HepG2 (cell line): ENCODE measurements around the gene SMIM13. TPM values are rescaled to one million over a fixed set of nuclear protein-coding genes. Genes with fewer than 3 reads are reported as not detected.

Experiments used
- CBX5 ChIP-seq: sonication (generic); formaldehyde crosslinking; IDR thresholded peaks from 2 replicates; pipeline ENCODE4 v1.4.0; 2020; ENCODE audit warnings: missing genetic modification reagents, borderline replicate concordance
- CREB1 ChIP-seq, 2 experiments: fragments of 450-650 bp in 1 of 2; IDR thresholded peaks; 2 replicates each; pipeline ENCODE4 v1.6.1; 2016 to 2017; ENCODE audit warnings: control low read depth in 1 of 2, mild to moderate bottlenecking in 1 of 2, missing compliant biosample characterization in 1 of 2, missing genetic modification characterization in 1 of 2
- FOSL2 ChIP-seq: sonication (generic); formaldehyde crosslinking; IDR thresholded peaks from 2 replicates; pipeline ENCODE4 v1.4.0; 2020; ENCODE audit warnings: missing genetic modification reagents
- FOXP4 ChIP-seq: sonication (generic); formaldehyde crosslinking; IDR thresholded peaks from 2 replicates; pipeline ENCODE4 v1.4.0; 2020; ENCODE audit warnings: missing genetic modification reagents
- HMGXB4 ChIP-seq, 2 experiments: sonication (generic) in 1 of 2; formaldehyde crosslinking in 1 of 2; IDR thresholded peaks; 2 replicates each; pipeline versions ENCODE4 v1.4.0 to v1.6.1; 2018 to 2020; ENCODE audit warnings: missing genetic modification reagents in 2 of 2, borderline replicate concordance in 1 of 2, low read depth in 1 of 2, mild to moderate bottlenecking in 1 of 2, missing biosample characterization in 1 of 2
- KAT7 ChIP-seq: IDR thresholded peaks from 2 replicates; pipeline ENCODE4 v1.6.1; 2018; ENCODE audit warnings: borderline replicate concordance, missing compliant biosample characterization
- MAFK ChIP-seq, 2 experiments: IDR thresholded peaks in 1 of 2; conservative IDR thresholded peaks in 1 of 2; 2 replicates each; pipeline ENCODE4 v1.6.1; 2011; ENCODE audit warnings: improper control_type of control experiment in 2 of 2, low read length in 2 of 2
- NFKB2 ChIP-seq: sonication (generic); formaldehyde crosslinking; IDR thresholded peaks from 2 replicates; pipeline ENCODE4 v1.4.0; 2020; ENCODE audit warnings: missing genetic modification reagents, borderline replicate concordance
- NPAS2 ChIP-seq: sonication (generic); formaldehyde crosslinking; IDR thresholded peaks from 2 replicates; pipeline ENCODE4 v1.8.0; 2022; ENCODE audit warnings: mild to moderate bottlenecking, missing genetic modification reagents, borderline replicate concordance
- NR2F6 ChIP-seq, 2 experiments: IDR thresholded peaks; 2 replicates each; pipeline ENCODE4 v1.6.1; 2016; ENCODE audit warnings: antibody characterized with exemption in 1 of 2, mild to moderate bottlenecking in 1 of 2
- PHF5A ChIP-seq: IDR thresholded peaks from one replicate; pipeline ENCODE4 v1.6.1; 2018; ENCODE audit warnings: low read depth, missing genetic modification reagents; ENCODE audit not compliant: unreplicated experiment
- SMAD3 ChIP-seq: sonication (generic); formaldehyde crosslinking; IDR thresholded peaks from 2 replicates; pipeline ENCODE4 v1.4.0; 2020; ENCODE audit warnings: missing genetic modification reagents
- THAP11 ChIP-seq: IDR thresholded peaks from 2 replicates; pipeline ENCODE4 v1.6.1; 2016; ENCODE audit warnings: missing biosample characterization, missing genetic modification reagents
- ZFP1 ChIP-seq: IDR thresholded peaks from 2 replicates; pipeline ENCODE4 v1.6.1; 2016
- ZSCAN31 ChIP-seq: sonication (generic); formaldehyde crosslinking; IDR thresholded peaks from 2 replicates; pipeline ENCODE4 v1.5.0; 2020; ENCODE audit warnings: low read depth, mild to moderate bottlenecking, missing genetic modification reagents
- polyA plus RNA-seq, 8 experiments: library from polyadenylated mRNA; depleted of rRNA in 3 of 8; stranded (reverse) in 7 of 8; unstranded in 1 of 8; fragments of >200 nt; fragmentation: Illumina TruSeq in 4 of 8; extraction: Trizol in 4 of 8; gene quantifications; 2 replicates each; pipeline versions ENCODE4 v1.2.1 to v1.2.3, GENCODE V29; 2011 to 2016; ENCODE audit warnings: low read depth in 4 of 8, missing spikeins in 1 of 8, mixed read lengths in 1 of 8; ENCODE audit not compliant: insufficient read depth in 1 of 8
- total RNA-seq, 5 experiments: library from RNA; depleted of rRNA; stranded (reverse); fragments of >200 nt; fragmentation: Illumina TruSeq; extraction: Trizol; gene quantifications; 2 replicates each; pipeline ENCODE4 v1.2.3, GENCODE V29; 2016; ENCODE audit warnings: low read depth in 1 of 5
- TF ChIP-seq, protein P1 (sequence below): sonication (generic); formaldehyde crosslinking; IDR thresholded peaks from 2 replicates; pipeline ENCODE4 v1.9.0; 2022; ENCODE audit warnings: missing genetic modification reagents, mild to moderate bottlenecking, borderline replicate concordance
- TF ChIP-seq, protein P2 (sequence below): sonication (generic); formaldehyde crosslinking; IDR thresholded peaks from 2 replicates; pipeline ENCODE4 v1.5.0; 2020; ENCODE audit warnings: mild to moderate bottlenecking, missing genetic modification reagents, moderate library complexity
- TF ChIP-seq, protein P3 (sequence below): sonication (generic); formaldehyde crosslinking; IDR thresholded peaks from 2 replicates; pipeline ENCODE4 v1.4.0; 2020; ENCODE audit warnings: missing genetic modification reagents

Gene SMIM13
- total and polyA plus RNA-seq, 2 of the 13 experiments (the other 11 are each of a cell fraction or from before 2014, with no cell fraction given) = 2.7 to 10.2 TPM

DNA sequence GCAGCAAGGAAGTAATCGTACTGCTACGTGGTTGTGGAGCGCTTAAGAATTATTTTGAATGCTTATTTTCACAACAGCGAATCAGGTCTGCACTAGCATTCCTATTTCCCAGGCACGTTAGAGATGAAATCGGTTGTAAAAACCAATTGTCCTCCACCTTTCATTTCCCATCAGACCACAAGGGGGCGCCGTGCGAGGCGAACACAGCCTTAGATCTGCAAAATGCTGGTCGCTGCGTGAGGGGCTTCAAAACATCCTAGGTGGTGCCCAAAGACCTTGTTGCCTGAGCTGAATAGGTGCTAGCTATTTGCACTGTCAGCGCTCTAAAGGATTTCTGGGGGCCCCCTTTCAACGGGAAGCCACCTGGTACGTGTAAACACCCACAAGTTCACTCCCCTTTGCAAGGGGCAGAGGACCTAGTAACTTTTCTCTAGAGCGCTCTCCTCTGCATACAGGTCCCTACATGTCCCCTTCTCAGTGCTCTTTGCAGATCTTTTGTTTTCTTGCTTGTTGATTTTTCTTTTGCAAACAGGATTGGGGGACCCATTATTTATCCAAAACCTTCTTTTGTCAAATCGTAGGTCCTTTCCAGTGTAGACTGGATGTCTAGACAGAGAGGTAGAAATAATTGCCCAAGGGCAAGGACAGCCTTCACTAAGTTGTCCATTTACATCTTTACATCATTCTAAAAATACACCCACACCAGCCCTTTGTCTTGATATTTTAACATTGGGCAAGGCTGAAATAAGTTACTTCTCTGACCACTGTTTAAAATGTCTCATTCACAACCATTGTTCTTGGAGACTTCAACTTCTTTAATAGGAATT lies 79.1 kb downstream of the SMIM13 start (continued):
- TF ChIP-seq NR2F6 (IDR thresholded peaks at IDR 0.05) (no peak), NR2F6 (CRISPR knock-in tag; IDR thresholded peaks at IDR 0.05) (0 out of 2 replicates have a peak, but pooled peaks have one; percentile 14), HMGXB4 (CRISPR knock-in tag; IDR thresholded peaks at IDR 0.05; ENCODE audit: borderline replicate concordance in 1 of 2, low read depth in 1 of 2) (peak; percentile 75 to 78; a peak in 2 of 4 replicates), NPAS2 (CRISPR knock-in tag) (no peak), FOXP4 (CRISPR knock-in tag) (0 out of 2 replicates have a peak, but pooled peaks have one; percentile 19), ZSCAN31 (CRISPR knock-in tag) (0 out of 2 replicates have a peak, but pooled peaks have one; percentile 50), NFKB2 (peak; percentile 52; the same call in 1 of the 2 replicates), CREB1 (IDR thresholded peaks at IDR 0.05) (no peak), CREB1 (CRISPR knock-in tag; IDR thresholded peaks at IDR 0.05) (no peak), PHF5A (CRISPR knock-in tag) (no peak), THAP11 (CRISPR knock-in tag) (0 out of 2 replicates have a peak, but pooled peaks have one; percentile 31), MAFK (conservative IDR thresholded peaks at IDR 0.05 in 1 of 2, IDR thresholded peaks at IDR 0.05 in 1 of 2; ENCODE audit: low read length in 2 of 2) (peak; percentile 63 to 70), FOSL2 (CRISPR knock-in tag) (peak; percentile 68; the same call in 1 of the 2 replicates), CBX5 (CRISPR knock-in tag) (0 out of 2 replicates have a peak, but pooled peaks have one; percentile 22), SMAD3 (CRISPR knock-in tag) (peak; percentile 73), KAT7 (CRISPR knock-in tag) (peak; percentile 86), ZFP1 (peak; percentile 52; the same call in 1 of the 2 replicates)
- TF ChIP-seq, protein P1, sequence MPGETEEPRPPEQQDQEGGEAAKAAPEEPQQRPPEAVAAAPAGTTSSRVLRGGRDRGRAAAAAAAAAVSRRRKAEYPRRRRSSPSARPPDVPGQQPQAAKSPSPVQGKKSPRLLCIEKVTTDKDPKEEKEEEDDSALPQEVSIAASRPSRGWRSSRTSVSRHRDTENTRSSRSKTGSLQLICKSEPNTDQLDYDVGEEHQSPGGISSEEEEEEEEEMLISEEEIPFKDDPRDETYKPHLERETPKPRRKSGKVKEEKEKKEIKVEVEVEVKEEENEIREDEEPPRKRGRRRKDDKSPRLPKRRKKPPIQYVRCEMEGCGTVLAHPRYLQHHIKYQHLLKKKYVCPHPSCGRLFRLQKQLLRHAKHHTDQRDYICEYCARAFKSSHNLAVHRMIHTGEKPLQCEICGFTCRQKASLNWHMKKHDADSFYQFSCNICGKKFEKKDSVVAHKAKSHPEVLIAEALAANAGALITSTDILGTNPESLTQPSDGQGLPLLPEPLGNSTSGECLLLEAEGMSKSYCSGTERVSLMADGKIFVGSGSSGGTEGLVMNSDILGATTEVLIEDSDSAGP (CRISPR knock-in tag) = peak; percentile 39; the same call in 1 of the 2 replicates
- TF ChIP-seq, protein P2, sequence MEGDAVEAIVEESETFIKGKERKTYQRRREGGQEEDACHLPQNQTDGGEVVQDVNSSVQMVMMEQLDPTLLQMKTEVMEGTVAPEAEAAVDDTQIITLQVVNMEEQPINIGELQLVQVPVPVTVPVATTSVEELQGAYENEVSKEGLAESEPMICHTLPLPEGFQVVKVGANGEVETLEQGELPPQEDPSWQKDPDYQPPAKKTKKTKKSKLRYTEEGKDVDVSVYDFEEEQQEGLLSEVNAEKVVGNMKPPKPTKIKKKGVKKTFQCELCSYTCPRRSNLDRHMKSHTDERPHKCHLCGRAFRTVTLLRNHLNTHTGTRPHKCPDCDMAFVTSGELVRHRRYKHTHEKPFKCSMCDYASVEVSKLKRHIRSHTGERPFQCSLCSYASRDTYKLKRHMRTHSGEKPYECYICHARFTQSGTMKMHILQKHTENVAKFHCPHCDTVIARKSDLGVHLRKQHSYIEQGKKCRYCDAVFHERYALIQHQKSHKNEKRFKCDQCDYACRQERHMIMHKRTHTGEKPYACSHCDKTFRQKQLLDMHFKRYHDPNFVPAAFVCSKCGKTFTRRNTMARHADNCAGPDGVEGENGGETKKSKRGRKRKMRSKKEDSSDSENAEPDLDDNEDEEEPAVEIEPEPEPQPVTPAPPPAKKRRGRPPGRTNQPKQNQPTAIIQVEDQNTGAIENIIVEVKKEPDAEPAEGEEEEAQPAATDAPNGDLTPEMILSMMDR (CRISPR knock-in tag) = peak; percentile 96
- TF ChIP-seq, protein P3, sequence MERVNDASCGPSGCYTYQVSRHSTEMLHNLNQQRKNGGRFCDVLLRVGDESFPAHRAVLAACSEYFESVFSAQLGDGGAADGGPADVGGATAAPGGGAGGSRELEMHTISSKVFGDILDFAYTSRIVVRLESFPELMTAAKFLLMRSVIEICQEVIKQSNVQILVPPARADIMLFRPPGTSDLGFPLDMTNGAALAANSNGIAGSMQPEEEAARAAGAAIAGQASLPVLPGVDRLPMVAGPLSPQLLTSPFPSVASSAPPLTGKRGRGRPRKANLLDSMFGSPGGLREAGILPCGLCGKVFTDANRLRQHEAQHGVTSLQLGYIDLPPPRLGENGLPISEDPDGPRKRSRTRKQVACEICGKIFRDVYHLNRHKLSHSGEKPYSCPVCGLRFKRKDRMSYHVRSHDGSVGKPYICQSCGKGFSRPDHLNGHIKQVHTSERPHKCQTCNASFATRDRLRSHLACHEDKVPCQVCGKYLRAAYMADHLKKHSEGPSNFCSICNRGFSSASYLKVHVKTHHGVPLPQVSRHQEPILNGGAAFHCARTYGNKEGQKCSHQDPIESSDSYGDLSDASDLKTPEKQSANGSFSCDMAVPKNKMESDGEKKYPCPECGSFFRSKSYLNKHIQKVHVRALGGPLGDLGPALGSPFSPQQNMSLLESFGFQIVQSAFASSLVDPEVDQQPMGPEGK = peak; percentile 31; the same call in 1 of the 2 replicates
